Breast epithelium (tissue), 4 donors: ENCODE measurements around the gene STAMBPL1. TPM values are rescaled to one million over a fixed set of nuclear protein-coding genes. Genes with fewer than 3 reads are reported as not detected.

Source experiments
- DNase-seq, 2 donors: peaks; one replicate each; pipeline ENCODE4 v3.0.0-alpha.2; 2019; ENCODE audit warnings: low spot score in 2 of 2
- H3K27ac ChIP-seq, 2 donors: fragments of 200-600 bp; sonication (generic) in 1 of 2; one replicate each; pipeline ENCODE4 v1.5.1; 2016 to 2019; ENCODE audit warnings: mild to moderate bottlenecking in 1 of 2
- H3K27me3 ChIP-seq, 2 donors: fragments of 200-600 bp; sonication (generic) in 1 of 2; one replicate each; pipeline versions ENCODE4 v1.5.1 to v1.6.0; 2017 to 2019; ENCODE audit warnings: control low read depth in 1 of 2, mild to moderate bottlenecking in 1 of 2
- H3K36me3 ChIP-seq: fragments of 200-600 bp; one replicate; pipeline ENCODE4 v1.5.1; 2019
- H3K4me1 ChIP-seq, 2 donors: fragments of 200-600 bp; sonication (generic); one replicate each; pipeline ENCODE4 v1.5.1; 2016 to 2019; ENCODE audit warnings: control low read depth in 1 of 2
- H3K4me3 ChIP-seq, 3 donors: fragments of 200-600 bp; sonication (generic); 1 replicate in 2 of 3; 2 replicates in 1 of 3; pipeline ENCODE4 v1.5.1; 2016 to 2019; ENCODE audit warnings: mild to moderate bottlenecking in 3 of 3, moderate library complexity in 2 of 3
- H3K9me3 ChIP-seq, 2 donors: fragments of 200-600 bp; sonication (generic) in 1 of 2; one replicate each; pipeline ENCODE4 v1.5.1; 2016 to 2019; ENCODE audit warnings: control low read depth in 1 of 2
- CTCF ChIP-seq, 3 donors: fragments of 450-650 bp; IDR thresholded peaks; one replicate each; pipeline ENCODE4 v1.5.1; 2016 to 2017; ENCODE audit warnings: antibody characterized with exemption in 3 of 3, mild to moderate bottlenecking in 3 of 3, moderate library complexity in 3 of 3
- POLR2A ChIP-seq: fragments of 450-650 bp; IDR thresholded peaks from one replicate; pipeline ENCODE4 v1.6.1; 2016; ENCODE audit warnings: antibody characterized with exemption, mild to moderate bottlenecking, moderate library complexity
- POLR2AphosphoS5 ChIP-seq, 3 donors: sonication (generic); formaldehyde crosslinking; IDR thresholded peaks; one replicate each; pipeline ENCODE4 v1.6.1; 2017; ENCODE audit warnings: antibody characterized with exemption in 3 of 3
- intact Hi-C: fragments of 100-400 bp; cut with DNase I; formaldehyde crosslinking; loops from one replicate; pipeline ENCODE4 v1.15.1; 2023; ENCODE audit warnings: low total_unique reads
- total RNA-seq, 3 donors: library from RNA; depleted of rRNA; stranded (reverse); fragments of >200 nt; gene quantifications; one replicate each; pipeline ENCODE4 v1.1.0, GENCODE V29; 2016

The STAMBPL1 gene
- total RNA-seq, 3 donors from 2014 or later = 17.1 to 21.0 (median 17.9) TPM

- Histone ChIP-seq H3K27me3 (no peaks in the 10 kb centered on the region), H3K4me3 (no peak overlapping the region), H3K27ac (no peak overlapping the region), H3K36me3 (no peaks in the 10 kb centered on the region), H3K4me1 (no peaks in the 10 kb centered on the region), H3K9me3 (no peaks in the 10 kb centered on the region)
- intact Hi-C loops = no loop called here
- DNase-seq = no peak
- TF ChIP-seq POLR2AphosphoS5 (IDR thresholded peaks at IDR 0.05) = no peak
- no peak for TF ChIP-seq POLR2A
- TF ChIP-seq CTCF (IDR thresholded peaks at IDR 0.05) = no peak
Observed at GRCh38 chr10:88892222-88892967, 12.3 kb downstream of the STAMBPL1 start.

GRCh38 chr10:88893611-88894010 lies 13.6 kb downstream of the STAMBPL1 start:
- no peak for TF ChIP-seq POLR2A
- TF ChIP-seq POLR2AphosphoS5 (IDR thresholded peaks at IDR 0.05) = peak in 1 of 3 donors; percentile 63
- Histone ChIP-seq H3K4me3 (no peak overlapping the region), H3K27ac (peak overlapping the region in 1 of 2 donors; percentile 15), H3K9me3 (no peaks in the 10 kb centered on the region), H3K27me3 (no peaks in the 10 kb centered on the region), H3K36me3 (no peaks in the 10 kb centered on the region), H3K4me1 (no peaks in the 10 kb centered on the region)
- intact Hi-C loops = no loop called here
- DNase-seq = no peak

GRCh38 chr10:88895250-88895649 lies 15.2 kb downstream of the STAMBPL1 start:
- Histone ChIP-seq H3K4me1 (no peaks in the 10 kb centered on the region), H3K27ac (no peak overlapping the region), H3K27me3 (no peaks in the 10 kb centered on the region), H3K9me3 (no peaks in the 10 kb centered on the region), H3K36me3 (no peaks in the 10 kb centered on the region), H3K4me3 (no peak overlapping the region)
- DNase-seq = no peak
- TF ChIP-seq CTCF (IDR thresholded peaks at IDR 0.05) = no peak
- no peak for TF ChIP-seq POLR2AphosphoS5 (IDR thresholded peaks at IDR 0.05)
- TF ChIP-seq POLR2A = no peak
- intact Hi-C loops = no loop called here

GRCh38 chr10:88896372-88896993 lies 16.4 kb downstream of the STAMBPL1 start:
- intact Hi-C loops = no loop called here
- Histone ChIP-seq H3K4me1 (no peaks in the 10 kb centered on the region), H3K27ac (peak overlapping the region; percentile 20 to 74), H3K36me3 (no peaks in the 10 kb centered on the region), H3K27me3 (no peaks in the 10 kb centered on the region), H3K4me3 (no peak overlapping the region), H3K9me3 (no peaks in the 10 kb centered on the region)
- TF ChIP-seq POLR2AphosphoS5 (IDR thresholded peaks at IDR 0.05) = no peak
- no peak for TF ChIP-seq CTCF (IDR thresholded peaks at IDR 0.05)
- TF ChIP-seq POLR2A = no peak
- no peak for DNase-seq

GRCh38 chr10:88896994-88897853 lies 17.2 kb downstream of the STAMBPL1 start:
- no peaks in the 10 kb centered on the region for H3K36me3 ChIP-seq
- TF ChIP-seq POLR2A (no peak), CTCF (IDR thresholded peaks at IDR 0.05) (no peak), POLR2AphosphoS5 (IDR thresholded peaks at IDR 0.05) (no peak)
- no peak overlapping the region for H3K4me3 ChIP-seq
- no peak for DNase-seq
- H3K4me1 ChIP-seq = no peaks in the 10 kb centered on the region
- peak overlapping the region; percentile 20 to 70 for H3K27ac ChIP-seq
- intact Hi-C loops = no loop called here
- H3K27me3 ChIP-seq = no peaks in the 10 kb centered on the region
- no peaks in the 10 kb centered on the region for H3K9me3 ChIP-seq
